Activated T-cell treated with anti-CD3 and anti-CD28 coated beads for 48 hours (primary cell): ENCODE data around the gene LYPD4.
"Not testable (repeated sequence)": the region's sequence is repeated elsewhere in the genome, so short reads cannot be mapped to it uniquely, and the experiment has no call there.

ENCODE experiments used
- DNase-seq: peaks from one replicate; pipeline ENCODE4 v3.0.0-alpha.2; 2020; ENCODE audit warnings: low read depth

The LYPD4 gene

GRCh38 chr19:41844601-41845000 lies at the start of gene LYPD4:
Gene LYPD4 (minus strand): TSS chr19:41844683. CDS start chr19:41839285, 5,398 bp downstream.
- DNase-seq: no peak

GRCh38 chr19:41893899-41894298 lies 49.4 kb upstream of the LYPD4 start:
- no peak for DNase-seq

GRCh38 chr19:41892173-41892902 lies 47.9 kb upstream of the LYPD4 start:
- no peak for DNase-seq

- no peak for DNase-seq
Observed at GRCh38 chr19:41890936-41891335, 46.5 kb upstream of the LYPD4 start.

GRCh38 chr19:41889896-41890295 lies 45.4 kb upstream of the LYPD4 start:
- DNase-seq: no peak

- DNase-seq: no peak
Observed at GRCh38 chr19:41888926-41889325, 44.4 kb upstream of the LYPD4 start.

- peak; percentile 81 for DNase-seq
Observed at GRCh38 chr19:41887711-41888382, 43.4 kb upstream of the LYPD4 start.

- no peak for DNase-seq
Observed at GRCh38 chr19:41886761-41887710, 42.6 kb upstream of the LYPD4 start.

- DNase-seq: peak; percentile 93
Observed at GRCh38 chr19:41883821-41884733, 39.6 kb upstream of the LYPD4 start.

- DNase-seq: no peak
Observed at GRCh38 chr19:41883463-41883820, 39.0 kb upstream of the LYPD4 start.

GRCh38 chr19:41882568-41883462 lies 38.3 kb upstream of the LYPD4 start, which contains the start of gene ARHGEF1:
Gene ARHGEF1 (plus strand): TSS chr19:41883184. CDS start chr19:41888083, 4,899 bp downstream.
- peak; percentile 58 for DNase-seq

GRCh38 chr19:41880329-41880708 lies 35.8 kb upstream of the LYPD4 start:
- no peak for DNase-seq

GRCh38 chr19:41879670-41880328 lies 35.3 kb upstream of the LYPD4 start:
- no peak for DNase-seq

- DNase-seq: no peak
Observed at GRCh38 chr19:41879080-41879479, 34.6 kb upstream of the LYPD4 start.

GRCh38 chr19:41877916-41878905 lies 33.7 kb upstream of the LYPD4 start:
- DNase-seq: no peak

- no peak for DNase-seq
Observed at GRCh38 chr19:41876847-41877832, 32.7 kb upstream of the LYPD4 start, which contains the start of gene CD79A. Gene CD79A (plus strand): TSS chr19:41877279. CDS start chr19:41877305, 26 bp downstream.

GRCh38 chr19:41875973-41876372 lies 31.5 kb upstream of the LYPD4 start:
- DNase-seq: not testable (repeated sequence)
